ENCODE measurements around the gene HS3ST5.
"Not testable (repeated sequence)": the region's sequence is repeated elsewhere in the genome, so short reads cannot be mapped to it uniquely, and the experiment has no call there.

Gene HS3ST5

GRCh38 chr6:114125576-114125975 is 217.2 kb downstream of the HS3ST5 start:
- intact Hi-C loops (cut with DNase I): no loop called here
- no peak for DNase-seq

GRCh38 chr6:114121913-114122662 is 220.7 kb downstream of the HS3ST5 start:
- intact Hi-C loops (cut with DNase I): no loop called here

GRCh38 chr6:114119056-114119455 is 223.8 kb downstream of the HS3ST5 start:
- DNase-seq: no peak
- intact Hi-C loops (cut with DNase I): no loop called here

More at GRCh38 chr6:114121913-114122662, 220.7 kb downstream of the HS3ST5 start:
- no peak for DNase-seq

GRCh38 chr6:114115652-114116051 is 227.2 kb downstream of the HS3ST5 start:
- intact Hi-C loops (cut with DNase I): no loop called here
- DNase-seq: no peak

- peak in 9 of 10 donors; percentile 31 to 94 (median 73) for DNase-seq
- intact Hi-C loops (cut with DNase I): loop anchor here (2.0 kb wide), 1 partner anchor 114 kb away; no protein-coding TSS in a partner anchor
These were observed 234.5 kb downstream of the HS3ST5 start for GRCh38 chr6:114108119-114109002.

- DNase-seq: no peak
- intact Hi-C loops (cut with DNase I): no loop called here
These were observed 236.8 kb downstream of the HS3ST5 start for GRCh38 chr6:114106020-114106419.

GRCh38 chr6:114101255-114101654 is 241.6 kb downstream of the HS3ST5 start:
- no peak for DNase-seq
- intact Hi-C loops (cut with DNase I): no loop called here

- intact Hi-C loops (cut with DNase I): no loop called here
- DNase-seq: no peak
These were observed 242.4 kb downstream of the HS3ST5 start for GRCh38 chr6:114100215-114100994.

- no peak for DNase-seq
- intact Hi-C loops (cut with DNase I): loop anchor here (1.0 to 5.0 kb wide), 3 partner anchors 101 to 246 kb away; partner anchors contain the start of gene HS3ST5
These were observed 246.2 kb downstream of the HS3ST5 start for GRCh38 chr6:114096561-114097172.

GRCh38 chr6:114092943-114093342 is 249.9 kb downstream of the HS3ST5 start:
- intact Hi-C loops (cut with DNase I): no loop called here

GRCh38 chr6:114090626-114091025 is 252.2 kb downstream of the HS3ST5 start:
- DNase-seq: no peak
- intact Hi-C loops (cut with DNase I): no loop called here

More at GRCh38 chr6:114092943-114093342, 249.9 kb downstream of the HS3ST5 start:
- DNase-seq: no peak

- intact Hi-C loops (cut with DNase I): no loop called here
- DNase-seq: no peak
These were observed 255.3 kb downstream of the HS3ST5 start for GRCh38 chr6:114087496-114087895.

- DNase-seq: no peak
- intact Hi-C loops (cut with DNase I): no loop called here
These were observed 257.6 kb downstream of the HS3ST5 start for GRCh38 chr6:114085211-114085610.

- DNase-seq: peak in 2 of 10 donors; percentile 60 to 71
- intact Hi-C loops (cut with DNase I): no loop called here
These were observed 258.4 kb downstream of the HS3ST5 start for GRCh38 chr6:114084327-114084890.

- intact Hi-C loops (cut with DNase I): no loop called here
- DNase-seq: no peak
These were observed 259.6 kb downstream of the HS3ST5 start for GRCh38 chr6:114083251-114083650.

GRCh38 chr6:114081730-114082129 is 261.1 kb downstream of the HS3ST5 start:
- DNase-seq: no peak
- intact Hi-C loops (cut with DNase I): no loop called here

- intact Hi-C loops (cut with DNase I): no loop called here
- DNase-seq: no peak
These were observed 261.8 kb downstream of the HS3ST5 start for GRCh38 chr6:114080891-114081510.

- DNase-seq; intact Hi-C loops (cut with DNase I): not testable (repeated sequence)
These were observed 262.4 kb downstream of the HS3ST5 start for GRCh38 chr6:114080410-114080809.

- intact Hi-C loops (cut with DNase I): no loop called here
- no peak for DNase-seq
These were observed 267.0 kb downstream of the HS3ST5 start for GRCh38 chr6:114075777-114076176.

All from posterior cingulate gyrus (tissue), 11 donors.